GM12872 (cell line): ENCODE results near the gene CEBPZOS.

Experiments used
- TF ChIP-seq, protein P1 (sequence below): IDR thresholded peaks from 3 replicates; pipeline ENCODE4 v1.5.1; 2011; ENCODE audit warnings: low read depth, mild to moderate bottlenecking, low read length, moderate library complexity; ENCODE audit not compliant: insufficient read depth

The CEBPZOS gene

DNA sequence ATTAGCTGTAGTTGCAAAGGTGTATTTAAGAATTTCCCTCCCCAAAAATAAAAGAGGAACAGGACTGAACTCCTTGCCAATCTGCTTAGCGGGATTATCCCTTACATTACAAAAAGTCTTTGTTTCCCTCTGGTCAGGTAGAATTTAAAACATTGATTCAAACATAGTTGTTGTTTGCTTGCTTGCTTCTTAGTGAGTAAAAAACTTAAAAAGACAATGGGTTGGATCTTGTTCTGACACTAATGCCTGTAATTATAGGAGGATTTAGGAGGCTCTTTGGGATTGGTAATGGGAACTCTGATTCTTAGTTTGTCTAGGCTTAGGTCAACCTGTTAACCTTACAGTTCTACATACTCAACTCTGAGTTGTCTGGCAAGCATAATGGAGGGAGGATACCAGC is 3.7 kb upstream of the CEBPZOS start:
- TF ChIP-seq, protein P1, sequence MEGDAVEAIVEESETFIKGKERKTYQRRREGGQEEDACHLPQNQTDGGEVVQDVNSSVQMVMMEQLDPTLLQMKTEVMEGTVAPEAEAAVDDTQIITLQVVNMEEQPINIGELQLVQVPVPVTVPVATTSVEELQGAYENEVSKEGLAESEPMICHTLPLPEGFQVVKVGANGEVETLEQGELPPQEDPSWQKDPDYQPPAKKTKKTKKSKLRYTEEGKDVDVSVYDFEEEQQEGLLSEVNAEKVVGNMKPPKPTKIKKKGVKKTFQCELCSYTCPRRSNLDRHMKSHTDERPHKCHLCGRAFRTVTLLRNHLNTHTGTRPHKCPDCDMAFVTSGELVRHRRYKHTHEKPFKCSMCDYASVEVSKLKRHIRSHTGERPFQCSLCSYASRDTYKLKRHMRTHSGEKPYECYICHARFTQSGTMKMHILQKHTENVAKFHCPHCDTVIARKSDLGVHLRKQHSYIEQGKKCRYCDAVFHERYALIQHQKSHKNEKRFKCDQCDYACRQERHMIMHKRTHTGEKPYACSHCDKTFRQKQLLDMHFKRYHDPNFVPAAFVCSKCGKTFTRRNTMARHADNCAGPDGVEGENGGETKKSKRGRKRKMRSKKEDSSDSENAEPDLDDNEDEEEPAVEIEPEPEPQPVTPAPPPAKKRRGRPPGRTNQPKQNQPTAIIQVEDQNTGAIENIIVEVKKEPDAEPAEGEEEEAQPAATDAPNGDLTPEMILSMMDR = no peak

DNA sequence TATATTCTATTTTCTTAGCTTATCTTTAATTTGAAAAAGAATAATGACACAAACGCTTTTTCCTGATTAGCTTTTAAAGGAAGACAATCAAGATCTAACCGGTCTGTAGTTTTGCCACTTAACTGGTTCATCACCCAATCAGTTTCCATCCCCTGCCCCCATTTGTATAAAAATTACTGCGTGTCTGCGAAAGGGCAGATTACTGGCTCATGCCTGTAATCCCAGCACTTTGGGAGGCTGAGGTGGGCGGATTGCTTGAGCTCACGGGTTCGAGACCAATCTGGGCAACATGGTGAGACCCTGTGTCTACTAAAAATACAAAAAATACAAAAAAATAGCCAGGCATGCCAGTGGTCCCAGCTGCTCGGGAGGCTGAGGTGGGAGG is 2.4 kb downstream of the CEBPZOS start:
- TF ChIP-seq, protein P1 = no peak

DNA sequence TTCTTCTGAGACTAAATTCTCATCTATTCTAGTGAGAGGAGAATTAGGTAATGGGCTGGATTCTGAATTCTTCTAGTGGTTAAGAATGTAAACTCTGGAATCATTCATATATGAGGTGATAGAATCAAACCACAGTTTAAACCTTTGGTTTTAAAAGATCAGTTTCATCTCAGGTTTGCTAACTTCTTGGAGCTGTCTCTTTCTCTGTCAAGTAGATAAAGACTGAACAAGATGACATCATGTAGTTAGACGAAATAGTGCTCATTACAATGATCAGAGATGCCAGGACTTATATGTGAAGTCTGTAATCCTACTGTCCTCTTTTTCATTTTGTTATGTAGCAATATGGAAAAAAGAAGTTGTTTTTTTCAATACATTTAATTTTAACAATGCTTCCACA is 4.9 kb downstream of the CEBPZOS start:
- TF ChIP-seq, protein P1 = no peak

DNA sequence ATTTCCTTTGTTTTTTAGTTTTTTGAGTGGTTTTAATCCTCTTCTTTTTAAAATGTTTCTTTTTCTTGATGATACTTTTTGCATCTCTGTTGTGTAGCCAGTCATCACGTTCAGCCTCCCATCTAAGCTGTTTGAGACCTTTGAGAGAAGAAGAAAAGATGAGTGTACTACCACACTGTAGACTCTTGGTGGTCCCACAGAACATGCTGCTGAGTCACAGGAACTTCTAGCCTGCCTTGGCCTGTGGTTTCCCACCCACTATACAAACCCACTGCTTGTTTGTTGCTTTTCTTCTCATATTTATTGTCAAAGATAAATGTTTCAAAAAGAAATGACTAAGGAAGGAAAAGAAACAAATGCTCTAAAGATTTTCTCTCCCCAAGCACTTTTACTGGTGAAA is 5.5 kb downstream of the CEBPZOS start:
- TF ChIP-seq, protein P1 = no peak

DNA sequence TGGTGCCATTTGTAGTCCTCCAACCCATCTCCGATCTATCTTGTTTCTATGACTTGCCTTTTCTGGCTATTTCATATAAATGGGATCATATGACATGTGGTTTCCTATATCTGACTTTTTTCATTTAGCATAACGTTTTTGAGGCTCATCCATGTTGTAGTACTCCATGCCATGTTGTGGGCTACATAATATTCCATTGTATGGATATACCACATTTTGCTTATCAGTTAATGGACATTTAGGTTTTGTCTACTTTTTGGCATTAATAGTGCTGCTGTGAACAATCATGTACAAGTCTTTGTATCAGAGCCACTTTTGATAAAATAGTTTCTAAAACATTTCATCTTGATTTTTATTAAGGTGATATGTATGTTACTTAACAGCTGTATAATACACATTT is 7.4 kb downstream of the CEBPZOS start:
- TF ChIP-seq, protein P1 = no peak

DNA sequence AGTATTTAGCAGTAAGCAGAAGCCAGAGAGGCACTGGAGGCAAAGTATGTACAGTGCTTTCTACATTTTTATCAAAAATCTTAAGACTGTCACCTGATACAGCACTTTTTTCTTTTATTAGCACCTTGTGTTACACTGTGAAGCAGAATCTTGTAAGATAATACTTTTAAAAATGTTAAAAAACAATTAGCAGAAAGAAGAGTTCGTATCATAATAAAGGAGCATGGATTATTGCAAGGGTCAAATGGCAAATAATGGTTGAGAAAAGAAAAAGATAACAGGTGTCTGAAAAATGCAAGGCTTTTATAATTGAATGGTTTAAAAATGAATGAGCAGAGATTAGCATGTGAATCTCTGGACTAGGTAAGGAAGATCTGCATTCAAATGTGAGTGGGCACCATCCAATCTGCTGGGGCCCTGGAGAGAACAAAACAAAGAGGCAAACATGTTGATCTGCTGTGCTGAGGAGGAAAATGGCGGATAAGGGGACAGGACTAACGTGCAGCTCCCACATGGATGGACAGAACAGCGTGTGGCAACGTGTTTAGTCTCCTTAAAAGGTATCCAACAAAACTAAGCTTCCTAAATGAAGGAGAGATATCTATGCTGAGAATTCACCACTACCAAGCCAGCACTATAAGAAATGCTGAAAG is 9.5 kb downstream of the CEBPZOS start:
- TF ChIP-seq, protein P1 = no peak

DNA sequence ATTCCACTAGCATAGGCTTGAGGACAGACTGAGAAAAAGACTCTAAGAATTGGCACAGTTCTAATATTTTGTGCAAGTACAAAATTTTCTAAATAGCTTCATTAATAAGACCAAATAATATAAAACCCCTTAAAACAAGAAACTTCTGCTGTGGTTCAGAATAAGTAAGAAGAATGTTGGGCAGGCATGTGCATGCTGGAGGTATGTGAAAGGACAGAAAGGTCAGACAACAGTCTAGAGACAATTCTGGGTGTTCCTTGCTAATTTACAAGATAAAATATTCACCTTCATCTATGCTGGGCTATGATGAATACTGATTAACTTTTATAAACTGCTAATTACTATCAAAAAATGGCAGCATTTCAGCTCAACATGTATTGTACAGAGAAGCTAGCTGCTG is 14.9 kb downstream of the CEBPZOS start:
- TF ChIP-seq, protein P1 = no peak
